Endodermal cell (in vitro differentiated cells): ENCODE data around the gene LRRC47. TPM values are rescaled to one million over a fixed set of nuclear protein-coding genes. Genes with fewer than 3 reads are reported as not detected.

Experiments used
- DNase-seq: peaks from one replicate; pipeline ENCODE4 v3.0.0-alpha.2; 2017
- H3K27ac ChIP-seq: 2 replicates; pipeline ENCODE4 v1.5.1; 2013; ENCODE audit warnings: mild to moderate bottlenecking, low read depth, low read length, moderate library complexity
- H3K27me3 ChIP-seq: 2 replicates; pipeline ENCODE4 v1.6.1; 2013; ENCODE audit warnings: mild to moderate bottlenecking, low read length, moderate library complexity; ENCODE audit not compliant: insufficient read depth, control insufficient read depth, poor library complexity, severe bottlenecking
- H3K36me3 ChIP-seq: 2 replicates; pipeline ENCODE4 v1.7.0; 2013; ENCODE audit warnings: mild to moderate bottlenecking, low read length, moderate library complexity; ENCODE audit not compliant: control insufficient read depth, insufficient read depth
- H3K4me1 ChIP-seq: one replicate; pipeline ENCODE4 v1.7.0; 2013; ENCODE audit warnings: low read length; ENCODE audit not compliant: control insufficient read depth, insufficient read depth
- H3K4me3 ChIP-seq: 2 replicates; pipeline ENCODE4 v1.5.1; 2013; ENCODE audit warnings: mild to moderate bottlenecking, low read length, moderate library complexity
- H3K9ac ChIP-seq: 2 replicates; pipeline ENCODE4 v1.6.1; 2013; ENCODE audit warnings: mild to moderate bottlenecking, low read length, moderate library complexity; ENCODE audit not compliant: poor library complexity, severe bottlenecking; ENCODE audit errors: extremely low read depth
- H3K9me3 ChIP-seq: 2 replicates; pipeline ENCODE4 v1.6.1; 2013; ENCODE audit warnings: mild to moderate bottlenecking, low read length, moderate library complexity; ENCODE audit not compliant: control insufficient read depth
- H3K27ac Mint-ChIP-seq: 2 replicates; pipeline ENCODE4 v1.8.0; 2020; ENCODE audit warnings: mixed read lengths
- H3K27me3 Mint-ChIP-seq: 2 replicates; pipeline ENCODE4 v1.8.0; 2021; ENCODE audit warnings: mild to moderate bottlenecking, mixed read lengths; ENCODE audit not compliant: insufficient read depth
- H3K36me3 Mint-ChIP-seq: 2 replicates; pipeline ENCODE4 v1.8.0; 2020; ENCODE audit warnings: low read depth, mixed read lengths
- H3K4me1 Mint-ChIP-seq: 2 replicates; pipeline ENCODE4 v1.8.0; 2020; ENCODE audit warnings: mixed read lengths
- H3K4me3 Mint-ChIP-seq: 2 replicates; pipeline ENCODE4 v1.8.0; 2020; ENCODE audit warnings: mild to moderate bottlenecking, moderate library complexity, mixed read lengths
- H3K9me3 Mint-ChIP-seq: 2 replicates; pipeline ENCODE4 v1.8.0; 2020; ENCODE audit warnings: mild to moderate bottlenecking, mixed read lengths
- WGBS, 2 experiments: methylation state at CpG; one replicate each; pipeline versions ENCODE4 v1.1.5 to v1.1.7; 2013; ENCODE audit warnings: missing lambda C conversion rate in 2 of 2, mixed read lengths in 1 of 2; ENCODE audit not compliant: insufficient coverage in 1 of 2, insufficient read length in 1 of 2; 5-methylcytosine and 5-hydroxymethylcytosine counted together
- total RNA-seq, 2 donors: library from RNA; stranded (reverse); fragmentation: NEBNext Ultra II Directional in 1 of 2; extraction: Animal tissue kit (Norgen Biotek cat#: 25700) in 1 of 2; gene quantifications; 2 replicates in 1 of 2; 3 replicates in 1 of 2; pipeline ENCODE4 v1.2.1, GENCODE V29; 2021
- TF ChIP-seq, protein P1 (sequence below): fragments of 200-600 bp; sonication (generic); conservative IDR thresholded peaks from 2 replicates; pipeline ENCODE4 v1.5.0; 2021; ENCODE audit warnings: antibody characterized with exemption, mild to moderate bottlenecking

LRRC47 gene
- total RNA-seq, 2 donors from 2014 or later: 49.9 to 59.7 TPM

DNA sequence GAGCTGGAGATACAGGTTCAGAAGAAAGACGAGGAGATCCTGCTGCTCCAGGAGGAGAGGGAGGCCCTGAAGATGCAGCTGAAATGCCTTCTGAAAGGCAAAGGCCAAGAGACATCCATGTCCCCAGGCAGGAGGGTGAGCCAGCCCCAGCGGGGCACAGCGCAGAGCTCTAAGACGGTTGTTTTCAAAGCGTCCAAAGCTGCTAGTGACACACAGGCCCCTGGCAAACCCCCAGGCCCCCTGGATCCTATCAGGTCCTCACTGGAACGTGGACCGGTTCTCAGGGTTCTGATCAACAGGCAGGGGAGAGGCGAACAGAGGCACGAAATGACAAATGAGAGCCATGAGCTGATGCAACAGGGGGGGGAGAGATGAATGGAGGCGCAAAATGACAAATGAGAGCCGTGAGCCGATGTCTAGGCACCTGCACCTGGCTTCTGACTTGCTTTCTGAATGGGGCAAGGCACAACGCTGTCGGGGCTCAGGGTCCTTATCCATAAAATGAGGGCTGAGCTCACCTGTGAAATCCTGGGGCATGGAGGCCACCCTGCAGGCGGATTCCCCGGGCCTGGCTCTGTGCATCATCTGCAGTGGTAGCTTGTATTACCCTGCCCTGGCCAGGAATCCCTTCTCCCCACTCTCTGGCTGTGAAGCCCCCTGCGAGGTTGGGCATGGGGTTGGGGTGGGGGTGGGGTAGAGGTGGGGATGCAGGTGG, 34.8 kb downstream of the LRRC47 start:
- H3K27me3 Mint-ChIP-seq: peaks cover 39% of the 10 kb centered on the region
- H3K4me1 ChIP-seq: no peaks in the 10 kb centered on the region
- H3K4me3 Mint-ChIP-seq: no peak overlapping the region
- 91% methylated on average over 13 to 17 of the region's 17 CpGs for whole genome bisulfite sequencing, 2 experiments
- TF ChIP-seq, protein P1, sequence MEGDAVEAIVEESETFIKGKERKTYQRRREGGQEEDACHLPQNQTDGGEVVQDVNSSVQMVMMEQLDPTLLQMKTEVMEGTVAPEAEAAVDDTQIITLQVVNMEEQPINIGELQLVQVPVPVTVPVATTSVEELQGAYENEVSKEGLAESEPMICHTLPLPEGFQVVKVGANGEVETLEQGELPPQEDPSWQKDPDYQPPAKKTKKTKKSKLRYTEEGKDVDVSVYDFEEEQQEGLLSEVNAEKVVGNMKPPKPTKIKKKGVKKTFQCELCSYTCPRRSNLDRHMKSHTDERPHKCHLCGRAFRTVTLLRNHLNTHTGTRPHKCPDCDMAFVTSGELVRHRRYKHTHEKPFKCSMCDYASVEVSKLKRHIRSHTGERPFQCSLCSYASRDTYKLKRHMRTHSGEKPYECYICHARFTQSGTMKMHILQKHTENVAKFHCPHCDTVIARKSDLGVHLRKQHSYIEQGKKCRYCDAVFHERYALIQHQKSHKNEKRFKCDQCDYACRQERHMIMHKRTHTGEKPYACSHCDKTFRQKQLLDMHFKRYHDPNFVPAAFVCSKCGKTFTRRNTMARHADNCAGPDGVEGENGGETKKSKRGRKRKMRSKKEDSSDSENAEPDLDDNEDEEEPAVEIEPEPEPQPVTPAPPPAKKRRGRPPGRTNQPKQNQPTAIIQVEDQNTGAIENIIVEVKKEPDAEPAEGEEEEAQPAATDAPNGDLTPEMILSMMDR: no peak
- H3K4me1 Mint-ChIP-seq: no peaks in the 10 kb centered on the region
- H3K27ac ChIP-seq: no peak overlapping the region
- H3K36me3 Mint-ChIP-seq: no peaks in the 10 kb centered on the region
- H3K9me3 Mint-ChIP-seq: peaks cover 11% of the 10 kb centered on the region
- no peak overlapping the region for H3K9ac ChIP-seq
- no peaks in the 10 kb centered on the region for H3K36me3 ChIP-seq
- no peak overlapping the region for H3K4me3 ChIP-seq
- peaks cover 19% of the 10 kb centered on the region for H3K27me3 ChIP-seq
- no peak for DNase-seq
- no peaks in the 10 kb centered on the region for H3K9me3 ChIP-seq
- H3K27ac Mint-ChIP-seq: no peak overlapping the region

DNA sequence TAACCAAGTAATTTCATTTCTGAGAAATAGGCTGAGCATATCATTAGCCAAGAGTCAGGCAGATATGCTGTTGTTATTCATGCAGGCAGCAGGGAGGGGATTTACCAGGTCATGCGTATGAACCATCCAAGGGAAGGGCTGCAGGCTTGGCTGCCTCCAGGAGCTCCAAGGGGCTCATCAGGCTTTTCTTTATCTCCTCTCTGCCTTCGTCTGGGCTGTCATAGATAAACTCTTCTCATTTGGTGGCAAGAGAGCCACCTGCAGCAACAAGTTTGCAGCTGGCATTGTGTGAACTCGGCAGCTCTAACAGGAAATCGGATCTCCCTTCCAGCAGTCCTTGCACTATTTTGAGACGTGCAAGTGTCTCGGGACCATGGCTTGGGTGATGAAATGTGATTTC, 36.5 kb downstream of the LRRC47 start:
- Histone ChIP-seq H3K4me1 (no peaks in the 10 kb centered on the region), H3K36me3 (no peaks in the 10 kb centered on the region), H3K4me3 (no peak overlapping the region), H3K9me3 (no peaks in the 10 kb centered on the region), H3K27me3 (peaks cover 19% of the 10 kb centered on the region), H3K9ac (no peak overlapping the region), H3K27ac (no peak overlapping the region)
- DNase-seq: no peak
- Mint-ChIP-seq H3K36me3 (no peaks in the 10 kb centered on the region), H3K9me3 (peaks cover 11% of the 10 kb centered on the region), H3K4me1 (no peaks in the 10 kb centered on the region), H3K27me3 (peaks cover 35% of the 10 kb centered on the region), H3K4me3 (no peak overlapping the region), H3K27ac (no peak overlapping the region)
- 74 to 85% methylated on average over 5 to 6 of the region's 6 CpGs for WGBS, 2 experiments
- TF ChIP-seq, protein P1: no peak

DNA sequence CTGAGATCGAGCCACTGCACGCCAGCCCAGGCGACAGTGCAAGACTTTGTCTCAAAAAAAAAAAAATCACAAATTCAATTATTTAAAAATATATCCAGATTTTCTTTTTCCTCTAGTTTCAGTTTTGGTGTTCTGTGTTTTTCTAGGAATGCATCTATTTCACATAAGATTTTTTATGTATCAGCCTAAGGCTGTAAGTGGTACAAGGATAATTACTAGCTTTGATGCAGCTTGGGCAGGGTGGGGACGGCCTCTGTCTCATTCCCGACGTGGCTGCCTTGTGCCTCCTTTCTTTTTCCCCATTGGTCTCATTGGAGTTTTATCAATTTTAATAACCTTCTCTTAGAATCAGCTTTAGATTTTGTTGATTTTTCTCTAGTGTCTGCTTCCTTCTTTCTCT, 37.1 kb downstream of the LRRC47 start:
- Mint-ChIP-seq H3K36me3 (no peaks in the 10 kb centered on the region), H3K27ac (no peak overlapping the region), H3K4me3 (no peak overlapping the region), H3K9me3 (peaks cover 11% of the 10 kb centered on the region), H3K4me1 (no peaks in the 10 kb centered on the region), H3K27me3 (peaks cover 35% of the 10 kb centered on the region)
- Histone ChIP-seq H3K9ac (no peak overlapping the region), H3K27ac (no peak overlapping the region), H3K4me3 (no peak overlapping the region), H3K36me3 (no peaks in the 10 kb centered on the region), H3K4me1 (no peaks in the 10 kb centered on the region), H3K27me3 (peaks cover 19% of the 10 kb centered on the region), H3K9me3 (no peaks in the 10 kb centered on the region)
- no peak for DNase-seq
- TF ChIP-seq, protein P1: no peak
- WGBS, 2 experiments: 86 to 95% methylated on average over 3 to 6 of the region's 6 CpGs
